ENCODE results near the gene SNX30.

- TF ChIP-seq CTCF (IDR thresholded peaks at IDR 0.05) (no peak), ZFX (IDR thresholded peaks at IDR 0.05; ENCODE audit: borderline replicate concordance) (no peak)
These were observed 3.2 kb downstream of the SNX30 start for GRCh38 chr9:112753725-112754124.
